ENCODE results near the gene SRPK2.
A peak's percentile ranks its signal among the peaks of the same experiment; 100 is the strongest.
"Not testable (repeated sequence)": the region's sequence is repeated elsewhere in the genome, so short reads cannot be mapped to it uniquely, and the experiment has no call there.

SRPK2 gene

GRCh38 chr7:105369944-105370343, 18.8 kb downstream of the SRPK2 start:
- DNase-seq: no peak

- no peak for DNase-seq
These were observed 21.3 kb downstream of the SRPK2 start for GRCh38 chr7:105367458-105367857.

GRCh38 chr7:105365541-105366534, 22.9 kb downstream of the SRPK2 start:
- no peak for DNase-seq

- DNase-seq: no peak
These were observed 24.0 kb downstream of the SRPK2 start for GRCh38 chr7:105364684-105365083.

GRCh38 chr7:105363657-105364056, 25.1 kb downstream of the SRPK2 start:
- DNase-seq: not testable (repeated sequence)

GRCh38 chr7:105362685-105363084, 26.0 kb downstream of the SRPK2 start:
- not testable (repeated sequence) for DNase-seq

- not testable (repeated sequence) for DNase-seq
These were observed 26.7 kb downstream of the SRPK2 start for GRCh38 chr7:105361995-105362394.

- not testable (repeated sequence) for DNase-seq
These were observed 28.6 kb downstream of the SRPK2 start for GRCh38 chr7:105360149-105360548.

GRCh38 chr7:105355701-105356100, 33.0 kb downstream of the SRPK2 start:
- DNase-seq: no peak

- DNase-seq: no peak
These were observed 34.3 kb downstream of the SRPK2 start for GRCh38 chr7:105354383-105354782.

GRCh38 chr7:105353752-105354328, 34.9 kb downstream of the SRPK2 start:
- no peak for DNase-seq

GRCh38 chr7:105352901-105353668, 35.6 kb downstream of the SRPK2 start:
- DNase-seq: no peak

GRCh38 chr7:105352018-105352612, 36.6 kb downstream of the SRPK2 start:
- DNase-seq: no peak

- DNase-seq: no peak
These were observed 37.8 kb downstream of the SRPK2 start for GRCh38 chr7:105350906-105351305.

- peak; percentile 75 for DNase-seq
These were observed 40.5 kb downstream of the SRPK2 start for GRCh38 chr7:105348177-105348576.

- peak; percentile 34 for DNase-seq
These were observed 42.0 kb downstream of the SRPK2 start for GRCh38 chr7:105346593-105347322.

GRCh38 chr7:105346138-105346537, 42.6 kb downstream of the SRPK2 start:
- DNase-seq: no peak

- DNase-seq: no peak
These were observed 43.0 kb downstream of the SRPK2 start for GRCh38 chr7:105345725-105346124.

GRCh38 chr7:105345003-105345402, 43.7 kb downstream of the SRPK2 start:
- DNase-seq: no peak

GRCh38 chr7:105339404-105340323, 49.1 kb downstream of the SRPK2 start:
- DNase-seq: no peak

GRCh38 chr7:105337529-105337928, 51.2 kb downstream of the SRPK2 start:
- no peak for DNase-seq

Data from islet precursor cell (in vitro differentiated cells).